ENCODE data around the gene NPC1L1.
"Not testable (repeated sequence)": the region's sequence is repeated elsewhere in the genome, so short reads cannot be mapped to it uniquely, and the experiment has no call there.

NPC1L1 gene

DNA sequence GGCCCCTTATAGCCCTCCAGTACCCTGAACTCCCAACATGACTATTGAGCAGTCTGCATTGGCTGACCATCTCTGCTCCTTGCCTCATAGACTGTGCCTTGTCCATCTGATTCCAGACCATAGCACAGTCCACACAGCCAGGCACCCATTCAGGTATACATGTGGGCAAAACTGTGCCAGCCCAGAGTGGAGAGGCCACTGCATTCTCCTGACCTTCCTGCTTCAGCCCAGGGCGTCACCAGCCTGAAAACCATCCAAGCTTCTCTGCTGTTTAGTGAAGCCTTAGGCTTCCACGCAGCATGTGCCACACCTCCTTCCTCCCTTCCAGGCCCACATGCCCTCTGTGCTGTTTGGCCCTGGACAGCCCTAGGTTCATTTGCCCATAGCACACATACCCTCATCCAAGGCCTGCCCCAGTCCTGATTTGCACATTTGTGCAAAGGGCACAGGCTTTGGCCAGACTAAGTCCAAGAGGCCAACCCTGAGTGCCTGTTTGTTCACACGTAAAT lies 22.1 kb upstream of the NPC1L1 start:
- TF ChIP-seq YY1 (IDR thresholded peaks at IDR 0.05; ENCODE audit: insufficient read depth, insufficient read length) = no peak
- TF ChIP-seq ZNF274 (IDR thresholded peaks at IDR 0.05; ENCODE audit: low read depth, low read length) = no peak
- DNase-seq (ENCODE audit: low read depth, low spot score) = no peak
- no peaks in the 10 kb centered on the region for H3K9me3 ChIP-seq (ENCODE audit: insufficient read depth, low read length)
- H3K27me3 ChIP-seq (ENCODE audit: insufficient read depth, insufficient read length) = no peaks in the 10 kb centered on the region
- H3K4me1 ChIP-seq (ENCODE audit: insufficient read depth, insufficient read length) = peaks cover 4% of the 10 kb centered on the region
- H3K36me3 ChIP-seq (ENCODE audit: insufficient read depth, insufficient read length, low read length) = peaks cover 53% of the 10 kb centered on the region
- no peak overlapping the region for H3K4me3 ChIP-seq (ENCODE audit: insufficient read length, low read depth)
- H3K9ac ChIP-seq (ENCODE audit: insufficient read length, low read depth) = no peak overlapping the region

DNA sequence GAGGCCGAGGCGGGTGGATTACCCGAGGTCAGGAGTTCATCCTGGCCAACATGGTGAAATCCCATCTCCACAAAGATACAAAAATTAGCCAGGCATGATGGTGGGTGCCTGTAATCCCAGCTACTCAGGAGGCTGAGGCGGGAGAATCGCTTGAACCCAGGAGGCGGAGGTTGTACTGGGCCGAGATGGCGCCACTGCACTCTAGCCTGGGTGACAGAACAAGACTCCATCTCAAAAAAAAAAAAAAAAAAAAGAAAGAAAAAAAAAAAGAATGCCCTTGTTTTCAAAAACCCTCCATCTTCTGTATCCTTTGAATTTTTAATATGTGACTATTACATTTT lies 21.5 kb upstream of the NPC1L1 start:
- not testable (repeated sequence) for H3K27me3 ChIP-seq (ENCODE audit: insufficient read depth, insufficient read length)

DNA sequence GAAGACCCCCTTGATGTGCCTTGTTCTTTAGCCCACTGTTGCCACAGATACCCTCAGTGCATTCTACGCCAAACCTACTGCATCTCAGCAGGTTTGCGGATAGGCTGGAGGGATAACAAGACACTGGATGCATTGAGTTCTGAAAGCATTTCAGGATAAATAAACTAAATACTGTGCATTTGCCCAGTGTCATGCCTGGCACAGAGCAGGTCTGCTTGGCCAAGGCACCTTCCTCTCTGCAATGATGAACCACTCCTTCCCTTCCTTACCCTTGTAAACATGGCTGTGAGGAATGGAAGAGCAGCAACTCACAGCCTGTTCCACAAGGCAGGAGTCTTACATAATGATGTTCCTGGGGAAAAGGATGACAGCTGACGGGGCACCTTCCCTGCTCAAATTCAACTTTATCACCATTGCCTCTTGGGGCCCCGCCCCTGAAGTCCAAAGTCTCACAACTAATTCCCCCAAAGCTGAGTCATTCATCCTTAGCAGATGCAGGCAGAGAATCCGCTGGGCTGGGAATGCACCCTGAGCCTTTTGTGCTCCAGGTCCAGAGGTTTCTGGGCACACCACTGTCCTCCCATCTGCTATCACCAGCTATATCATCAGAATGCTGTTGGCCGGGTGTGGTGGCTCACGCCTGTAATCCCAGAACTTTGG lies 21.0 kb upstream of the NPC1L1 start:
- TF ChIP-seq SUZ12 (IDR thresholded peaks at IDR 0.05; ENCODE audit: extremely low read depth, insufficient read depth, insufficient read length) (no peak), ZNF274 (IDR thresholded peaks at IDR 0.05; ENCODE audit: low read depth, low read length) (no peak), YY1 (IDR thresholded peaks at IDR 0.05; ENCODE audit: insufficient read depth, insufficient read length) (no peak)

More for the DNA sequence above, 21.5 kb upstream of the NPC1L1 start:
- H3K4me3 ChIP-seq (ENCODE audit: insufficient read length, low read depth); DNase-seq (ENCODE audit: low read depth, low spot score); H3K9me3 ChIP-seq (ENCODE audit: insufficient read depth, low read length); H3K9ac ChIP-seq (ENCODE audit: insufficient read length, low read depth); H3K4me1 ChIP-seq (ENCODE audit: insufficient read depth, insufficient read length): not testable (repeated sequence)
- peaks cover 46% of the 10 kb centered on the region for H3K36me3 ChIP-seq (ENCODE audit: insufficient read depth, insufficient read length, low read length)

DNA sequence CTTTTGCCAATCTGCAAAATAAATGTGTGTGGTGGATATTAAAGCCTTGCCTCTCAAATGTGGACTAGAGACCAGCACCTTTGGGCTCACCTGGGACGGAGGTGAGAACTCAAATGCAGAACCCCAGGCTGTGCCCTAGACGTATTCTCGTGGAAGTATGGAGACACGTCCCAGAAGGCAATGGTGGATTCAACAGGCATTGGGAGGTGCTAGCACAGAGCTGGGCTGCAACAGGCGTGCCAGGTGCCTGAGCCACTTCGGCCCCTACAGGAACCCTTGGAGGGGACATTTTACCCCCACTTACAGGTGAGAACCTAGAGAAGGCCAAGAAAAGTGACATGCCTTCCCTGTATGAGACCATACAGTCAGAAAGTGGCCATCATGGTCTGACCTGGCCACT lies 20.4 kb upstream of the NPC1L1 start:
- no peak overlapping the region for H3K9ac ChIP-seq (ENCODE audit: insufficient read length, low read depth)
- peaks cover 4% of the 10 kb centered on the region for H3K4me1 ChIP-seq (ENCODE audit: insufficient read depth, insufficient read length)
- no peaks in the 10 kb centered on the region for H3K9me3 ChIP-seq (ENCODE audit: insufficient read depth, low read length)
- H3K36me3 ChIP-seq (ENCODE audit: insufficient read depth, insufficient read length, low read length) = peaks cover 35% of the 10 kb centered on the region
- no peak for DNase-seq (ENCODE audit: low read depth, low spot score)
- TF ChIP-seq SUZ12 (IDR thresholded peaks at IDR 0.05; ENCODE audit: extremely low read depth, insufficient read depth, insufficient read length) (no peak), YY1 (IDR thresholded peaks at IDR 0.05; ENCODE audit: insufficient read depth, insufficient read length) (no peak), ZNF274 (IDR thresholded peaks at IDR 0.05; ENCODE audit: low read depth, low read length) (no peak)
- H3K27me3 ChIP-seq (ENCODE audit: insufficient read depth, insufficient read length) = no peaks in the 10 kb centered on the region
- H3K4me3 ChIP-seq (ENCODE audit: insufficient read length, low read depth) = no peak overlapping the region

More for the DNA sequence above, 21.0 kb upstream of the NPC1L1 start:
- Histone ChIP-seq H3K4me3 (ENCODE audit: insufficient read length, low read depth) (no peak overlapping the region), H3K9me3 (ENCODE audit: insufficient read depth, low read length) (no peaks in the 10 kb centered on the region), H3K9ac (ENCODE audit: insufficient read length, low read depth) (no peak overlapping the region), H3K4me1 (ENCODE audit: insufficient read depth, insufficient read length) (peaks cover 4% of the 10 kb centered on the region), H3K36me3 (ENCODE audit: insufficient read depth, insufficient read length, low read length) (peaks cover 41% of the 10 kb centered on the region), H3K27me3 (ENCODE audit: insufficient read depth, insufficient read length) (no peaks in the 10 kb centered on the region)
- DNase-seq (ENCODE audit: low read depth, low spot score) = no peak

DNA sequence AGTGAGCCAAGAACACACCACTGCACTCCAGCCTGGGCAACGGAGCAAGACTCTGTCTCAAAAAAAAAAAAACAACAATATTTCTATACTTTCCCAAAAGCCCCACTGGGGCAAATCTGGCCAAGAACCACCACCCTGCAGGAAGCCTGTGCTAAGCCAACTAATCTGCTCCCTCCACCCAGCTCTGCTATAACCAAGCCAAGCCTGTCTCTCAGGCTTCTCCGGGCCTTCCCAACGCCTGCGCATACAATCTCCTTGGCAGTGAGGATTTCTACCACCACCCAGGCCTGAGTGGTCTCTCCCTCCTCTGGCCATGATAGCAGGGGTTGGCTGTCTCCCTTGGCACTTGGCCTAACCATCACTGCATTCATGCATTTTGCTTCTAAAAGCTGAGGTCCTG lies 18.4 kb upstream of the NPC1L1 start:
- no peak overlapping the region for H3K4me3 ChIP-seq (ENCODE audit: insufficient read length, low read depth)

DNA sequence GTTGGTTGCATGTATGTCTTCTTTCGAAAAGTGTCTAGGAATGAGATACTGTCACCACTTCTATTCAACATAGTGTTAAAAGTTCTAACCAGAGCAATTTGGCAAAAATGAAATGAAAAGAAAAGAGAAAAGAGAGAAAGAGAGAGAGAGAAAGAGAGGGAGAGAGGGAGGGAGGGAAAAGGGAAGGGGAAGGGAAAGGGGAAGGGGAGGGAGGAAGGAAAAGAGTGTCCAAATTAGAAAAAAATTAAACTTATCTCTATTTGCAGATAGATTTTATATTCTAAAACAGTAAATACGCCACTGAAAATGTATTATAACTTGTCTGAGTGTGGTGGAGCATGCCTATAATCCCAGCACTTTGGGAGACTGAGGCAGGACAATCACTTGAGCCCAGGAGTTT lies 16.4 kb upstream of the NPC1L1 start:
- peaks cover 4% of the 10 kb centered on the region for H3K4me1 ChIP-seq (ENCODE audit: insufficient read depth, insufficient read length)
- TF ChIP-seq YY1 (IDR thresholded peaks at IDR 0.05; ENCODE audit: insufficient read depth, insufficient read length) (no peak), SUZ12 (IDR thresholded peaks at IDR 0.05; ENCODE audit: extremely low read depth, insufficient read depth, insufficient read length) (no peak), ZNF274 (IDR thresholded peaks at IDR 0.05; ENCODE audit: low read depth, low read length) (no peak)
- H3K9ac ChIP-seq (ENCODE audit: insufficient read length, low read depth) = no peak overlapping the region

More for the DNA sequence above, 18.4 kb upstream of the NPC1L1 start:
- no peak for TF ChIP-seq ZNF274 (IDR thresholded peaks at IDR 0.05; ENCODE audit: low read depth, low read length)
- no peak for TF ChIP-seq SUZ12 (IDR thresholded peaks at IDR 0.05; ENCODE audit: extremely low read depth, insufficient read depth, insufficient read length)
- TF ChIP-seq YY1 (IDR thresholded peaks at IDR 0.05; ENCODE audit: insufficient read depth, insufficient read length) = no peak
- no peak for DNase-seq (ENCODE audit: low read depth, low spot score)
- Histone ChIP-seq H3K9ac (ENCODE audit: insufficient read length, low read depth) (no peak overlapping the region), H3K36me3 (ENCODE audit: insufficient read depth, insufficient read length, low read length) (peaks cover 17% of the 10 kb centered on the region), H3K9me3 (ENCODE audit: insufficient read depth, low read length) (no peaks in the 10 kb centered on the region), H3K27me3 (ENCODE audit: insufficient read depth, insufficient read length) (no peaks in the 10 kb centered on the region), H3K4me1 (ENCODE audit: insufficient read depth, insufficient read length) (peaks cover 4% of the 10 kb centered on the region)

DNA sequence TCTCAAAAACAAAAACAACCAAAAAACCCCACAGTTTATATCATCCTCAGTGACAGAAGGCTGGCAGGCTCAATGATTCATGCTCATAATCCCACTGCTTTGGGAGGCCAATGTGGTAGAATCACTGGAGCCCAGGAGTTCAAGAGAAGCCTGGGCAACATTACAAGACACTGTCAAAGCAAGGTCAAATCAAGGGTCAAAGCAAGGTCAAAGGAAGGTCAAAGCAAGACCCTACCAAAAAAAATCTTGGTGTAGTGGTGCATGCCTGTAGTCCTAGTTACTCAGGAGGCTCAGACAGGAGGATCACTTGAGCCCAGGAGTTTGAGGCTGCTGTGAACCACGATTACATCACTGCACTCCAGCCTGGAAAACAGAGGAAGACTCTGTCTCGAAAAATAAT lies 14.2 kb upstream of the NPC1L1 start:
- no peaks in the 10 kb centered on the region for H3K27me3 ChIP-seq (ENCODE audit: insufficient read depth, insufficient read length)
- TF ChIP-seq ZNF274 (IDR thresholded peaks at IDR 0.05; ENCODE audit: low read depth, low read length) (no peak), SUZ12 (IDR thresholded peaks at IDR 0.05; ENCODE audit: extremely low read depth, insufficient read depth, insufficient read length) (no peak), YY1 (IDR thresholded peaks at IDR 0.05; ENCODE audit: insufficient read depth, insufficient read length) (no peak)
- no peak for DNase-seq (ENCODE audit: low read depth, low spot score)
- peaks cover 2% of the 10 kb centered on the region for H3K4me1 ChIP-seq (ENCODE audit: insufficient read depth, insufficient read length)
- no peak overlapping the region for H3K4me3 ChIP-seq (ENCODE audit: insufficient read length, low read depth)
- no peak overlapping the region for H3K9ac ChIP-seq (ENCODE audit: insufficient read length, low read depth)
- H3K9me3 ChIP-seq (ENCODE audit: insufficient read depth, low read length) = no peaks in the 10 kb centered on the region
- no peaks in the 10 kb centered on the region for H3K36me3 ChIP-seq (ENCODE audit: insufficient read depth, insufficient read length, low read length)

More for the DNA sequence above, 16.4 kb upstream of the NPC1L1 start:
- peaks cover 3% of the 10 kb centered on the region for H3K36me3 ChIP-seq (ENCODE audit: insufficient read depth, insufficient read length, low read length)
- H3K4me3 ChIP-seq (ENCODE audit: insufficient read length, low read depth) = no peak overlapping the region
- DNase-seq (ENCODE audit: low read depth, low spot score) = no peak
- H3K27me3 ChIP-seq (ENCODE audit: insufficient read depth, insufficient read length) = no peaks in the 10 kb centered on the region
- no peaks in the 10 kb centered on the region for H3K9me3 ChIP-seq (ENCODE audit: insufficient read depth, low read length)

DNA sequence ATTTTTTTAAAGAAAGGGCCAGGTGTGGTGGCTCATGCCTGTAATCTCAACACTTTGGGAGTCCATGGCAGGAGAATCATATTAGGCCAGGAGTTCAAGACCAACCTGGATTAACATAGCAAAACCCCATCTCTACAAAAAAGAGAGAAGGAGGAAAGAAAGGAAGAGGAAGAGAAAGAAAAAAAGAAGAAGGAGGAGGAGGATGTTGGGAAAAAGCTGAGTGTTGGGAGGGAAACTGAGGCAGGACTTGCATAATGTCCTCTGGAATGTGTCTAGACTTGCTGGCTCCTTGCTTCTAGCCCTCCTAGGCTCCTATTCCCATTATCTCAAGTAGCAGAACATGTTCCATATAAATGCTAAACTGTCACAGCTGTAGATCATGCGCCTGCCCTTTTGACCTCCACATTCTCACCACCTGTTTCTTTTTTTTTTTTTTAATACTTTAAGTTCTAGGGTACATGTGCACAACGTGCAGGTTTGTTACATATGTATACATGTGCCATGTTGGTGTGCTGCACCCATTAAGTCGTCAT lies 11.4 kb upstream of the NPC1L1 start:
- DNase-seq (ENCODE audit: low read depth, low spot score); H3K4me1 ChIP-seq (ENCODE audit: insufficient read depth, insufficient read length); H3K9me3 ChIP-seq (ENCODE audit: insufficient read depth, low read length); H3K27me3 ChIP-seq (ENCODE audit: insufficient read depth, insufficient read length); H3K36me3 ChIP-seq (ENCODE audit: insufficient read depth, insufficient read length, low read length); H3K4me3 ChIP-seq (ENCODE audit: insufficient read length, low read depth); H3K9ac ChIP-seq (ENCODE audit: insufficient read length, low read depth): not testable (repeated sequence)
